HEK293 (cell line): ENCODE data around the gene VPS4A.
A peak's percentile ranks its signal among the peaks of the same experiment; 100 is the strongest.

Experiments used
- CTCF ChIA-PET: fragments of 350-600 bp; formaldehyde crosslinking; extraction: SDS; loops from one replicate; lab custom pipeline; 2021; ENCODE audit warnings: antibody characterized with exemption; lab: Yijun Ruan, JAX
- POLR2A ChIA-PET: fragments of 300-600 bp; formaldehyde crosslinking; extraction: SDS; loops from one replicate; lab custom pipeline; 2020; ENCODE audit warnings: antibody characterized with exemption, inconsistent platforms; lab: Yijun Ruan, JAX
- H3K27ac ChIP-seq: fragments of 200-500 bp; sonication (Bioruptor generic); 2 replicates; pipeline ENCODE4 v1.5.1; 2014; ENCODE audit warnings: low read depth, low read length, control low read depth, inconsistent platforms; ENCODE audit errors: extremely low read depth
- H3K36me3 ChIP-seq, 2 experiments: fragments of 200-500 bp in 1 of 2; sonication (Bioruptor generic) in 1 of 2; 1 replicate in 1 of 2; 2 replicates in 1 of 2; pipeline ENCODE4 v1.5.1; 2014 to 2017; ENCODE audit warnings: inconsistent platforms in 2 of 2, low read length in 2 of 2; ENCODE audit not compliant: control insufficient read depth in 2 of 2, insufficient read depth in 1 of 2
- H3K4me1 ChIP-seq: fragments of 200-500 bp; sonication (Bioruptor generic); 2 replicates; pipeline ENCODE4 v1.5.1; 2014; ENCODE audit warnings: mild to moderate bottlenecking, low read length, inconsistent platforms; ENCODE audit not compliant: control insufficient read depth, insufficient read depth
- H3K4me3 ChIP-seq: 2 replicates; pipeline ENCODE4 v1.5.1; 2011; ENCODE audit warnings: low read depth, mild to moderate bottlenecking, control low read depth, low read length, moderate library complexity
- H3K9me3 ChIP-seq: fragments of 200-500 bp; sonication (Bioruptor generic); 2 replicates; pipeline ENCODE4 v1.5.1; 2014; ENCODE audit warnings: low read depth, low read length, inconsistent platforms; ENCODE audit not compliant: control insufficient read depth, insufficient read depth
- MEIS1 ChIP-seq: sonication (generic); formaldehyde crosslinking; IDR thresholded peaks from 2 replicates; pipeline ENCODE4 v1.8.1; 2022; ENCODE audit warnings: missing genetic modification reagents, mild to moderate bottlenecking, borderline replicate concordance
- ZNF10 ChIP-seq: fragments of 450-650 bp; formaldehyde crosslinking; IDR thresholded peaks from 2 replicates; pipeline ENCODE4 v1.5.1; 2017; ENCODE audit warnings: missing biosample characterization, missing genetic modification characterization
- ZNF169 ChIP-seq: fragments of 450-650 bp; formaldehyde crosslinking; IDR thresholded peaks from 2 replicates; pipeline ENCODE4 v1.5.1; 2016; ENCODE audit warnings: missing biosample characterization, missing genetic modification characterization
- ZNF184 ChIP-seq: fragments of 450-650 bp; IDR thresholded peaks from 2 replicates; pipeline ENCODE4 v1.5.1; 2018; ENCODE audit warnings: missing biosample characterization, mild to moderate bottlenecking, missing genetic modification characterization
- ZNF302 ChIP-seq: fragments of 450-650 bp; formaldehyde crosslinking; IDR thresholded peaks from 2 replicates; pipeline ENCODE4 v1.5.1; 2016; ENCODE audit warnings: missing biosample characterization, missing genetic modification characterization, low read depth
- ZNF335 ChIP-seq: fragments of 450-650 bp; formaldehyde crosslinking; conservative IDR thresholded peaks from 2 replicates; pipeline ENCODE4 v1.5.1; 2016; ENCODE audit warnings: missing biosample characterization, missing genetic modification characterization
- ZNF48 ChIP-seq: fragments of 450-650 bp; formaldehyde crosslinking; IDR thresholded peaks from 2 replicates; pipeline ENCODE4 v1.5.1; 2016; ENCODE audit warnings: missing biosample characterization, missing genetic modification characterization
- ZNF585B ChIP-seq: fragments of 450-650 bp; formaldehyde crosslinking; IDR thresholded peaks from 2 replicates; pipeline ENCODE4 v1.5.1; 2016; ENCODE audit warnings: missing biosample characterization, missing genetic modification characterization
- ZNF658 ChIP-seq: fragments of 450-650 bp; formaldehyde crosslinking; IDR thresholded peaks from 2 replicates; pipeline ENCODE4; 2016; ENCODE audit warnings: missing biosample characterization, missing genetic modification characterization
- ZNF76 ChIP-seq: fragments of 450-650 bp; formaldehyde crosslinking; IDR thresholded peaks from 2 replicates; pipeline ENCODE4; 2016; ENCODE audit warnings: low read depth, missing biosample characterization, missing genetic modification characterization, borderline replicate concordance
- ZNF768 ChIP-seq: fragments of 450-650 bp; formaldehyde crosslinking; IDR thresholded peaks from 2 replicates; pipeline ENCODE4 v1.5.1; 2018; ENCODE audit warnings: missing biosample characterization, mild to moderate bottlenecking, missing genetic modification characterization
- ZNF785 ChIP-seq: fragments of 450-650 bp; formaldehyde crosslinking; IDR thresholded peaks from 2 replicates; pipeline ENCODE4 v1.5.1; 2016; ENCODE audit warnings: missing biosample characterization, missing genetic modification characterization
- TF ChIP-seq, protein P1 (sequence below): fragments of 450-650 bp; formaldehyde crosslinking; IDR thresholded peaks from 2 replicates; pipeline ENCODE4 v1.5.1; 2016; ENCODE audit warnings: missing biosample characterization, missing genetic modification characterization, borderline replicate concordance
- TF ChIP-seq, protein P2 (sequence below): fragments of 450-650 bp; formaldehyde crosslinking; IDR thresholded peaks from 2 replicates; pipeline ENCODE4 v1.5.1; 2016; ENCODE audit warnings: missing biosample characterization, missing genetic modification characterization
- TF ChIP-seq, protein P3 (sequence below): fragments of 450-650 bp; formaldehyde crosslinking; IDR thresholded peaks from 2 replicates; pipeline ENCODE4 v1.5.1; 2017; ENCODE audit warnings: missing biosample characterization, missing genetic modification characterization
- TF ChIP-seq, protein P4 (sequence below): fragments of 450-650 bp; formaldehyde crosslinking; IDR thresholded peaks from 2 replicates; pipeline ENCODE4; 2016; ENCODE audit warnings: missing biosample characterization, missing genetic modification characterization
- TF ChIP-seq, protein P5 (sequence below): fragments of 450-650 bp; formaldehyde crosslinking; optimal IDR thresholded peaks from 2 replicates; pipeline ENCODE3; 2016; ENCODE audit warnings: missing biosample characterization, mild to moderate bottlenecking, missing genetic modification characterization

Gene VPS4A

DNA sequence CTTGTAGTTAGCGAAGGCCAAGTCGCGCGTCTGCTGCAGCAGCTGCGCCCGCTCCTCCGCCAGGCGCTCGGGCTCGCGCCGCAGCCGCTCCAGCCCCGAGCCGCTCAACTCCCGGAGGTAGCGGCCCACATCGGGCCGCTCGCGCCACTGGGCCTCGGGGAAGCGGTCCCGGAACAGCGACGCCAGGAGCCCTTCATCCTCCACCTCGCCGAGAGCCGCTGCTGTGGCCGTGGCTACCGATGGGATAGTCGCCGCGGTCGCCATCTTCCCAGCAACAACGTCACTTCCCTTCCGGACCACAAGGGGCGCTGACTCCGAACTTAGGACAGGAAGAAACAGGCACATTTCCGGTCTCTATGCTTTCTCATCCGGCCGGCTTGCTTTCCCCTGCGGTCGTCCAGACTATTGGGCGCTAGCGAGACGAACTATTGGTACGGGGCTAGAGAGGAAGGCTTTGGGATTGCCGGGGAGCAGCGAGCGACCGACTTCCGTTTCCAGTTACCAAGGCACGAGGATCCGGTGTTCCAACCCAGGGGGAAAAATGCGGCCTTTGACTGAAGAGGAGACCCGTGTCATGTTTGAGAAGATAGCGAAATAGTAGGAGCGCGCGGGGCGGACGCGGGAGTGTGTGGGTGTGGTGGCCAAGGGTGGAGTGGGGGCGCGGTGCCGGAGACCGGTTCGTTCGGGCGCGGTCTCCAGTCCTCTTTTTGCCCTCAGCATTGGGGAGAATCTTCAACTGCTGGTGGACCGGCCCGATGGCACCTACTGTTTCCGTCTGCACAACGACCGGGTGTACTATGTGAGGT is 28.3 kb downstream of the VPS4A start, which contains the start of the genes COG8 and NIP7 (continued):
- TF ChIP-seq, protein P1, sequence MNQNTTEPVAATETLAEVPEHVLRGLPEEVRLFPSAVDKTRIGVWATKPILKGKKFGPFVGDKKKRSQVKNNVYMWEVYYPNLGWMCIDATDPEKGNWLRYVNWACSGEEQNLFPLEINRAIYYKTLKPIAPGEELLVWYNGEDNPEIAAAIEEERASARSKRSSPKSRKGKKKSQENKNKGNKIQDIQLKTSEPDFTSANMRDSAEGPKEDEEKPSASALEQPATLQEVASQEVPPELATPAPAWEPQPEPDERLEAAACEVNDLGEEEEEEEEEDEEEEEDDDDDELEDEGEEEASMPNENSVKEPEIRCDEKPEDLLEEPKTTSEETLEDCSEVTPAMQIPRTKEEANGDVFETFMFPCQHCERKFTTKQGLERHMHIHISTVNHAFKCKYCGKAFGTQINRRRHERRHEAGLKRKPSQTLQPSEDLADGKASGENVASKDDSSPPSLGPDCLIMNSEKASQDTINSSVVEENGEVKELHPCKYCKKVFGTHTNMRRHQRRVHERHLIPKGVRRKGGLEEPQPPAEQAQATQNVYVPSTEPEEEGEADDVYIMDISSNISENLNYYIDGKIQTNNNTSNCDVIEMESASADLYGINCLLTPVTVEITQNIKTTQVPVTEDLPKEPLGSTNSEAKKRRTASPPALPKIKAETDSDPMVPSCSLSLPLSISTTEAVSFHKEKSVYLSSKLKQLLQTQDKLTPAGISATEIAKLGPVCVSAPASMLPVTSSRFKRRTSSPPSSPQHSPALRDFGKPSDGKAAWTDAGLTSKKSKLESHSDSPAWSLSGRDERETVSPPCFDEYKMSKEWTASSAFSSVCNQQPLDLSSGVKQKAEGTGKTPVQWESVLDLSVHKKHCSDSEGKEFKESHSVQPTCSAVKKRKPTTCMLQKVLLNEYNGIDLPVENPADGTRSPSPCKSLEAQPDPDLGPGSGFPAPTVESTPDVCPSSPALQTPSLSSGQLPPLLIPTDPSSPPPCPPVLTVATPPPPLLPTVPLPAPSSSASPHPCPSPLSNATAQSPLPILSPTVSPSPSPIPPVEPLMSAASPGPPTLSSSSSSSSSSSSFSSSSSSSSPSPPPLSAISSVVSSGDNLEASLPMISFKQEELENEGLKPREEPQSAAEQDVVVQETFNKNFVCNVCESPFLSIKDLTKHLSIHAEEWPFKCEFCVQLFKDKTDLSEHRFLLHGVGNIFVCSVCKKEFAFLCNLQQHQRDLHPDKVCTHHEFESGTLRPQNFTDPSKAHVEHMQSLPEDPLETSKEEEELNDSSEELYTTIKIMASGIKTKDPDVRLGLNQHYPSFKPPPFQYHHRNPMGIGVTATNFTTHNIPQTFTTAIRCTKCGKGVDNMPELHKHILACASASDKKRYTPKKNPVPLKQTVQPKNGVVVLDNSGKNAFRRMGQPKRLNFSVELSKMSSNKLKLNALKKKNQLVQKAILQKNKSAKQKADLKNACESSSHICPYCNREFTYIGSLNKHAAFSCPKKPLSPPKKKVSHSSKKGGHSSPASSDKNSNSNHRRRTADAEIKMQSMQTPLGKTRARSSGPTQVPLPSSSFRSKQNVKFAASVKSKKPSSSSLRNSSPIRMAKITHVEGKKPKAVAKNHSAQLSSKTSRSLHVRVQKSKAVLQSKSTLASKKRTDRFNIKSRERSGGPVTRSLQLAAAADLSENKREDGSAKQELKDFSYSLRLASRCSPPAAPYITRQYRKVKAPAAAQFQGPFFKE (tag by site-specific recombination), result no peak
- TF ChIP-seq ZNF48 (tag by site-specific recombination) (no peak), ZNF76 (tag by site-specific recombination) (0 out of 2 replicates have a peak, but pooled peaks have one; percentile 27), ZNF169 (peak; percentile 50; the same call in 1 of the 2 replicates), ZNF10 (peak; percentile 77)
- TF ChIP-seq, protein P2, sequence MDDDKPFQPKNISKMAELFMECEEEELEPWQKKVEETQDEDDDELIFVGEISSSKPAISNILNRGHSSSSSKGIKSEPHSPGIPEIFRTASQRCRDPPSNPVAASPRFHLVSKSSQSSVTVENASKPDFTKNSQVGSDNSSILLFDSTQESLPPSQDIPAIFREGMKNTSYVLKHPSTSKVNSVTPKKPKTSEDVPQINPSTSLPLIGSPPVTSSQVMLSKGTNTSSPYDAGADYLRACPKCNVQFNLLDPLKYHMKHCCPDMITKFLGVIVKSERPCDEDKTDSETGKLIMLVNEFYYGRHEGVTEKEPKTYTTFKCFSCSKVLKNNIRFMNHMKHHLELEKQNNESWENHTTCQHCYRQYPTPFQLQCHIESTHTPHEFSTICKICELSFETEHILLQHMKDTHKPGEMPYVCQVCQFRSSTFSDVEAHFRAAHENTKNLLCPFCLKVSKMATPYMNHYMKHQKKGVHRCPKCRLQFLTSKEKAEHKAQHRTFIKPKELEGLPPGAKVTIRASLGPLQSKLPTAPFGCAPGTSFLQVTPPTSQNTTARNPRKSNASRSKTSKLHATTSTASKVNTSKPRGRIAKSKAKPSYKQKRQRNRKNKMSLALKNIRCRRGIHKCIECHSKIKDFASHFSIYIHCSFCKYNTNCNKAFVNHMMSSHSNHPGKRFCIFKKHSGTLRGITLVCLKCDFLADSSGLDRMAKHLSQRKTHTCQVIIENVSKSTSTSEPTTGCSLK (tag by site-specific recombination), result no peak

DNA sequence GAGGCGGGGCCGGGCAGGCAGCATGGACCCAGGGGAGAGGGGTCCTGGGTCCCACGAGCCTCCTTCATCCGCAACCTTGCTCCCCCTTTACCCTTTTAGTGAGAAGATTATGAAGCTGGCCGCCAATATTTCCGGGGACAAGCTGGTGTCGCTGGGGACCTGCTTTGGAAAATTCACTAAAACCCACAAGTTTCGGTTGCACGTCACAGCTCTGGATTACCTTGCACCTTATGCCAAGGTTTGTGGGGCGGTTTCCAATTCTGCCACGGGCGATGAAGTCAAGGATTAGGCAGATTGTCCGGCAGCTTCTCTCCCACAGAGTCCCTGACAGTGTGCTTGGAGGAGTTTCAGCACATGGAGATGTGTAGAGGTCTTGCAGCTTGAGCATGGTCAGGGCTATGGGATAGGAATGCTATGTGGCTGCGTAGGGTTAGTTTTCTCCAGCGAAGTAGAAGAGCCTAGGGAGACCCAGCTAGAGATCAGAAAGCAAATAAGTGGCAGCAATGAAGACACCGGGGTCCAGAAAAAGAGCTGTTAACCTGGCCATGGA is 29.0 kb downstream of the VPS4A start:
- H3K4me1 ChIP-seq, result no peaks in the 10 kb centered on the region
- peaks cover 20 to 60% of the 10 kb centered on the region in 2 experiments; a peak in 2 of 3 replicates for H3K36me3 ChIP-seq
- no peaks in the 10 kb centered on the region for H3K9me3 ChIP-seq
- peak overlapping the region; percentile 92 for H3K4me3 ChIP-seq
- ChIA-PET CTCF (interaction anchor here (0.5 to 1.4 kb wide), 9 partner anchors 10 to 579 kb away, joined by 3 to 4 read pairs (median 3); no protein-coding TSS in a partner anchor), POLR2A (interaction anchor here (0.7 to 5.2 kb wide), 4 partner anchors 8 to 13 kb away, joined by 3 to 27 read pairs (median 4); partner anchors contain the start of genes PDF and TMED6)
- TF ChIP-seq ZNF585B (tag by site-specific recombination) (no peak), ZNF335 (tag by site-specific recombination) (peak; percentile 91)
- peak overlapping the region; percentile 71 for H3K27ac ChIP-seq

DNA sequence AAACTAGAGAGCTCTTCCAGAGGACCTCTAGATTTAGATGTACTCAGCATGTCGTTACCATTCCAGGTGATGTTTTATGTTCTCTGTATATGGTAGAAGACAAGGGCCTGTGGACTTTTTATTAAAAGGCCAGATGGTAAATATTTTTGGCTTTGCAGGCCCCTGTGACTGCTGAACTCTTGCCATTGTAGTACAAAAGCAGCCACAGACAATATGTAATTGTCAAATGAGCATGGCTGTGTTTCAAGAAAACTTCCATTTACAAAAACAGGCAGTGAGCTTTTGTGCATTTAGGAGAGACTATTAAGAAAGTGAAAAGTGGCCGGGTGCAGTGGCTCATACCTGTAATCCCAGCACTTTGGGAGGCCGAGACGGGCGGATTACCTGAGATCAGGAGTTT is 33.0 kb downstream of the VPS4A start:
- H3K4me3 ChIP-seq, result no peak overlapping the region
- H3K4me1 ChIP-seq, result no peaks in the 10 kb centered on the region
- peaks cover 14 to 53% of the 10 kb centered on the region in 2 experiments; a peak in 2 of 3 replicates for H3K36me3 ChIP-seq
- ChIA-PET CTCF (interaction anchor here (0.7 kb wide), 2 partner anchors 52 to 272 kb away, joined by 3 read pairs; no protein-coding TSS in a partner anchor), POLR2A (no interaction called here)
- no peaks in the 10 kb centered on the region for H3K9me3 ChIP-seq
- H3K27ac ChIP-seq, result no peak overlapping the region
- TF ChIP-seq ZNF768 (no peak), ZNF585B (tag by site-specific recombination) (no peak), ZNF302 (no peak), ZNF658 (tag by site-specific recombination) (no peak), ZNF785 (no peak), MEIS1 (no peak), ZNF184 (tag by site-specific recombination) (no peak)
- TF ChIP-seq, protein P3, sequence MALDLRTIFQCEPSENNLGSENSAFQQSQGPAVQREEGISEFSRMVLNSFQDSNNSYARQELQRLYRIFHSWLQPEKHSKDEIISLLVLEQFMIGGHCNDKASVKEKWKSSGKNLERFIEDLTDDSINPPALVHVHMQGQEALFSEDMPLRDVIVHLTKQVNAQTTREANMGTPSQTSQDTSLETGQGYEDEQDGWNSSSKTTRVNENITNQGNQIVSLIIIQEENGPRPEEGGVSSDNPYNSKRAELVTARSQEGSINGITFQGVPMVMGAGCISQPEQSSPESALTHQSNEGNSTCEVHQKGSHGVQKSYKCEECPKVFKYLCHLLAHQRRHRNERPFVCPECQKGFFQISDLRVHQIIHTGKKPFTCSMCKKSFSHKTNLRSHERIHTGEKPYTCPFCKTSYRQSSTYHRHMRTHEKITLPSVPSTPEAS (tag by site-specific recombination), result no peak
- TF ChIP-seq, protein P4, sequence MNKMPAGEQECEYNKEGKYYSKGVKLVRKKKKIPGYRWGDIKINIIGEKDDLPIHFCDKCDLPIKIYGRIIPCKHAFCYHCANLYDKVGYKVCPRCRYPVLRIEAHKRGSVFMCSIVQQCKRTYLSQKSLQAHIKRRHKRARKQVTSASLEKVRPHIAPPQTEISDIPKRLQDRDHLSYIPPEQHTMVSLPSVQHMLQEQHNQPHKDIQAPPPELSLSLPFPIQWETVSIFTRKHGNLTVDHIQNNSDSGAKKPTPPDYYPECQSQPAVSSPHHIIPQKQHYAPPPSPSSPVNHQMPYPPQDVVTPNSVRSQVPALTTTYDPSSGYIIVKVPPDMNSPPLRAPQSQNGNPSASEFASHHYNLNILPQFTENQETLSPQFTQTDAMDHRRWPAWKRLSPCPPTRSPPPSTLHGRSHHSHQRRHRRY (tag by site-specific recombination), result no peak
- TF ChIP-seq, protein P5, sequence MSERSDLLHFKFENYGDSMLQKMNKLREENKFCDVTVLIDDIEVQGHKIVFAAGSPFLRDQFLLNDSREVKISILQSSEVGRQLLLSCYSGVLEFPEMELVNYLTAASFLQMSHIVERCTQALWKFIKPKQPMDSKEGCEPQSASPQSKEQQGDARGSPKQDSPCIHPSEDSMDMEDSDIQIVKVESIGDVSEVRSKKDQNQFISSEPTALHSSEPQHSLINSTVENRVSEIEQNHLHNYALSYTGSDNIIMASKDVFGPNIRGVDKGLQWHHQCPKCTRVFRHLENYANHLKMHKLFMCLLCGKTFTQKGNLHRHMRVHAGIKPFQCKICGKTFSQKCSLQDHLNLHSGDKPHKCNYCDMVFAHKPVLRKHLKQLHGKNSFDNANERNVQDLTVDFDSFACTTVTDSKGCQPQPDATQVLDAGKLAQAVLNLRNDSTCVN, result no peak
